ENCODE data around the gene SRPK2.
"Not testable (repeated sequence)": the region's sequence is repeated elsewhere in the genome, so short reads cannot be mapped to it uniquely, and the experiment has no call there.

Gene SRPK2

DNA sequence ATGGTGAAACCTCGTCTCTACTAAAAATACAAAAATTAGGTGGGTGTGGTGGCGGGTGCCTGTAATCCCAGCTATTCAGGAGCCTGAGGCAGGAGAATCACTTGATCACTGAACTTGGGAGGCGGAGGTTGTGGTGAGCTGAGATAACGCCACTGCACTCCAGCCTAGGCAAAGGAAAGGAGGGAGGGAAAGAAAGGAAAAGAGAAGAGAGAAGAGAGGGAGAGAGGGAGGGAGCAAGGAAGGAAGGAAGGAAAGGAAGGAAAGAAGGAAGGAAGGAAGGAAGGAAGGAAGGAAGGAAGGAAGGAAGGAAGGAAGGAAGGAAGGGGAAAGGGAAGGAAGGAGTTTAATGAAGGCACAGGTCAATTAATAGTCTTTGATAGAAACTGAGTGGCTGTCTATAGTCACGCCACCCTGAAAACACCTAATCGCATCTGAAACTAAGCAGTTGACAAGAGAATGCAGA lies 155.9 kb downstream of the SRPK2 start:
- H3K27me3 ChIP-seq (ENCODE audit: control insufficient read depth in 3 of 3, insufficient read depth in 3 of 3, low read depth in 1 of 3, low read length in 3 of 3); H3K23ac ChIP-seq (ENCODE audit: low read depth, low read length, poor library complexity); H3K79me1 ChIP-seq (ENCODE audit: low read depth, low read length); H3K36me3 ChIP-seq (replicated peaks in 1 of 2; ENCODE audit: control insufficient read depth in 2 of 2, insufficient read depth in 2 of 2, low read length in 2 of 2); H3K9ac ChIP-seq (ENCODE audit: low read depth, low read length, poor library complexity); H3K18ac ChIP-seq (ENCODE audit: low read length); H3K4ac ChIP-seq (ENCODE audit: low read length); H3K27ac ChIP-seq (replicated peaks; ENCODE audit: low read length); H3K9me3 ChIP-seq (replicated peaks in 1 of 2; ENCODE audit: control insufficient read depth in 2 of 2, insufficient read depth in 1 of 2, low read depth in 1 of 2, low read length in 2 of 2); H2AK5ac ChIP-seq (ENCODE audit: low read depth, low read length); H4K8ac ChIP-seq (ENCODE audit: low read depth, low read length); H2BK12ac ChIP-seq (ENCODE audit: low read length); H4K91ac ChIP-seq (ENCODE audit: low read depth, low read length, poor library complexity); H3K14ac ChIP-seq (ENCODE audit: low read length); H2BK120ac ChIP-seq (ENCODE audit: low read depth, low read length); H3K4me2 ChIP-seq (ENCODE audit: insufficient read depth, low read length, poor library complexity, severe bottlenecking); H3K4me1 ChIP-seq (ENCODE audit: control insufficient read depth in 2 of 2, insufficient read depth in 1 of 2, low read depth in 1 of 2, low read length in 2 of 2); H2BK15ac ChIP-seq (ENCODE audit: low read length); H2BK5ac ChIP-seq (ENCODE audit: low read length); DNase-seq (ENCODE audit: low spot score); H3K4me3 ChIP-seq (ENCODE audit: low read length in 2 of 2); H2AFZ ChIP-seq (ENCODE audit: low read length): not testable (repeated sequence)
- no CpG with 5 or more reads among the region's 6 CpGs for WGBS, 2 donors (ENCODE audit: extremely low coverage in 2 of 2, insufficient read length in 2 of 2, insufficient replicate concordance in 1 of 2)

DNA sequence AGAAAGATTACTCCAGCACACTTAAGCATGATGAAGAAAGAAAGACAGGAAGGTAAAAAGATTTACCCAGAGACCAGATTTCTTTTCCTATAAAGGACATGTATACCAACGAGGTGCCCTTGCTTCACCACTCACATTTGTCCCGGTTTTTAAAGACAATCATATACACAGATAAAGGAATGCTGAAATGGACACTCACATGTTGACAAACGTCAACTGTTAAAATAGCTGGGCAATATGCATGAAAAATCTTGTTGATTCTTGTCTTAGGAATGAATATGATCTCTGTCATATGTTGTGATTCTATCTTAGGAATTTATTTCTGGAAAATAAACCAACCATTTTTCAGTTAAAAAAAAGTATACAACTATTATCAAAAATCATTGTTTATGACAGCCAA lies 158.2 kb downstream of the SRPK2 start:
- H3K4me1 ChIP-seq (ENCODE audit: control insufficient read depth in 2 of 2, insufficient read depth in 1 of 2, low read depth in 1 of 2, low read length in 2 of 2): peaks cover 0 to 1% of the 10 kb centered on the region in 2 donors
- no peak overlapping the region for H3K27ac ChIP-seq (replicated peaks; ENCODE audit: low read length)
- H2BK12ac ChIP-seq (ENCODE audit: low read length): no peak overlapping the region
- H3K18ac ChIP-seq (ENCODE audit: low read length): no peak overlapping the region
- no CpG with 5 or more reads among the region's 3 CpGs for WGBS, 2 donors (ENCODE audit: extremely low coverage in 2 of 2, insufficient read length in 2 of 2, insufficient replicate concordance in 1 of 2)
- DNase-seq (ENCODE audit: low spot score): no peak
- H3K14ac ChIP-seq (ENCODE audit: low read length): no peak overlapping the region
- H4K8ac ChIP-seq (ENCODE audit: low read depth, low read length): no peak overlapping the region
- no peak overlapping the region for H3K4ac ChIP-seq (ENCODE audit: low read length)
- H2AK5ac ChIP-seq (ENCODE audit: low read depth, low read length): no peak overlapping the region
- no peak overlapping the region for H2AFZ ChIP-seq (ENCODE audit: low read length)
- no peak overlapping the region for H2BK120ac ChIP-seq (ENCODE audit: low read depth, low read length)
- peaks cover 0 to 2% of the 10 kb centered on the region in 2 donors for H3K36me3 ChIP-seq (replicated peaks in 1 of 2; ENCODE audit: control insufficient read depth in 2 of 2, insufficient read depth in 2 of 2, low read length in 2 of 2)
- H3K9me3 ChIP-seq (replicated peaks in 1 of 2; ENCODE audit: control insufficient read depth in 2 of 2, insufficient read depth in 1 of 2, low read depth in 1 of 2, low read length in 2 of 2): peaks cover 0 to 8% of the 10 kb centered on the region in 2 donors
- no peak overlapping the region for H2BK5ac ChIP-seq (ENCODE audit: low read length)
- H4K91ac ChIP-seq (ENCODE audit: low read depth, low read length, poor library complexity): no peak overlapping the region
- H3K4me2 ChIP-seq (ENCODE audit: insufficient read depth, low read length, poor library complexity, severe bottlenecking): no peak overlapping the region
- H3K23ac ChIP-seq (ENCODE audit: low read depth, low read length, poor library complexity): no peak overlapping the region
- H3K9ac ChIP-seq (ENCODE audit: low read depth, low read length, poor library complexity): no peak overlapping the region
- no peak overlapping the region for H2BK15ac ChIP-seq (ENCODE audit: low read length)
- H3K27me3 ChIP-seq (ENCODE audit: control insufficient read depth in 3 of 3, insufficient read depth in 3 of 3, low read depth in 1 of 3, low read length in 3 of 3): no peaks in the 10 kb centered on the region
- no peaks in the 10 kb centered on the region for H3K79me1 ChIP-seq (ENCODE audit: low read depth, low read length)
- no peak overlapping the region for H3K4me3 ChIP-seq (ENCODE audit: low read length in 2 of 2)

- Histone ChIP-seq H4K91ac (ENCODE audit: low read depth, low read length, poor library complexity) (no peak overlapping the region), H2AFZ (ENCODE audit: low read length) (no peak overlapping the region), H2BK15ac (ENCODE audit: low read length) (no peak overlapping the region), H3K27me3 (ENCODE audit: control insufficient read depth in 3 of 3, insufficient read depth in 3 of 3, low read depth in 1 of 3, low read length in 3 of 3) (no peaks in the 10 kb centered on the region), H3K4me1 (ENCODE audit: control insufficient read depth in 2 of 2, insufficient read depth in 1 of 2, low read depth in 1 of 2, low read length in 2 of 2) (peaks cover 0 to 1% of the 10 kb centered on the region in 2 donors), H2BK12ac (ENCODE audit: low read length) (no peak overlapping the region), H3K23ac (ENCODE audit: low read depth, low read length, poor library complexity) (no peak overlapping the region), H3K36me3 (replicated peaks in 1 of 2; ENCODE audit: control insufficient read depth in 2 of 2, insufficient read depth in 2 of 2, low read length in 2 of 2) (peaks cover 0 to 2% of the 10 kb centered on the region in 2 donors), H3K9ac (ENCODE audit: low read depth, low read length, poor library complexity) (no peak overlapping the region), H3K27ac (replicated peaks; ENCODE audit: low read length) (no peak overlapping the region), H2BK120ac (ENCODE audit: low read depth, low read length) (no peak overlapping the region), H2BK5ac (ENCODE audit: low read length) (no peak overlapping the region), H3K4ac (ENCODE audit: low read length) (no peak overlapping the region), H4K8ac (ENCODE audit: low read depth, low read length) (no peak overlapping the region), H3K4me3 (ENCODE audit: low read length in 2 of 2) (no peak overlapping the region), H3K14ac (ENCODE audit: low read length) (no peak overlapping the region), H3K79me1 (ENCODE audit: low read depth, low read length) (no peaks in the 10 kb centered on the region), H2AK5ac (ENCODE audit: low read depth, low read length) (no peak overlapping the region), H3K18ac (ENCODE audit: low read length) (no peak overlapping the region), H3K4me2 (ENCODE audit: insufficient read depth, low read length, poor library complexity, severe bottlenecking) (no peak overlapping the region), H3K9me3 (replicated peaks in 1 of 2; ENCODE audit: control insufficient read depth in 2 of 2, insufficient read depth in 1 of 2, low read depth in 1 of 2, low read length in 2 of 2) (peaks cover 0 to 8% of the 10 kb centered on the region in 2 donors)
- no CpG with 5 or more reads among the region's 5 CpGs for WGBS, 2 donors (ENCODE audit: extremely low coverage in 2 of 2, insufficient read length in 2 of 2, insufficient replicate concordance in 1 of 2)
- no peak for DNase-seq (ENCODE audit: low spot score)
These were observed 159.1 kb downstream of the SRPK2 start for GRCh38 chr7:105229641-105230040.

DNA sequence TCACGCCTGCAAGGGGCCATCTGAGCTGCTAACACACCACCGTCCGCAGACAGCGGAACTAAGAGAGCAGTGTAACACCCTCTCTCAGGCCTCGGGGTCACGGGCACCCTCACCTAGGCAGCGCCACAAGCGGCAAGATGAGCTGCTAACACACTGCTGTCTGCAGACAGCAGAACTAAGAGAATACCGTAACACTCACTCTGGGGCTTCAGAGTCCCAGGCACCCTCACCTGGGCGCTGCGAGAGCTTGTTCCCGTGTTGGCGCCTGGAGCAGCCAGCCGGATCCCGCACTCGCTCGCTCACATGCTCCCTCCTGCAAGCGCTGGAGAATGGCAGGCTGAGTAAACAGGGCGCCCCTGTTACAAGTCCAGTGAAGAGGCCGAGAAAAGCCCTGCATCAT lies 160.2 kb downstream of the SRPK2 start:
- Histone ChIP-seq H2BK120ac (ENCODE audit: low read depth, low read length) (no peak overlapping the region), H3K36me3 (replicated peaks in 1 of 2; ENCODE audit: control insufficient read depth in 2 of 2, insufficient read depth in 2 of 2, low read length in 2 of 2) (peaks cover 0 to 2% of the 10 kb centered on the region in 2 donors), H3K79me1 (ENCODE audit: low read depth, low read length) (no peaks in the 10 kb centered on the region), H3K14ac (ENCODE audit: low read length) (peak overlapping the region; percentile 47), H3K4me1 (ENCODE audit: control insufficient read depth in 2 of 2, insufficient read depth in 1 of 2, low read depth in 1 of 2, low read length in 2 of 2) (peaks cover under 1 to 1% of the 10 kb centered on the region in 2 donors), H3K18ac (ENCODE audit: low read length) (peak overlapping the region; percentile 52), H2AK5ac (ENCODE audit: low read depth, low read length) (no peak overlapping the region), H3K4me3 (ENCODE audit: low read length in 2 of 2) (no peak overlapping the region), H3K9ac (ENCODE audit: low read depth, low read length, poor library complexity) (no peak overlapping the region), H2BK5ac (ENCODE audit: low read length) (no peak overlapping the region), H2BK12ac (ENCODE audit: low read length) (no peak overlapping the region), H3K4ac (ENCODE audit: low read length) (no peak overlapping the region), H3K9me3 (replicated peaks in 1 of 2; ENCODE audit: control insufficient read depth in 2 of 2, insufficient read depth in 1 of 2, low read depth in 1 of 2, low read length in 2 of 2) (peaks cover 0 to 8% of the 10 kb centered on the region in 2 donors), H2AFZ (ENCODE audit: low read length) (no peak overlapping the region), H3K27me3 (ENCODE audit: control insufficient read depth in 3 of 3, insufficient read depth in 3 of 3, low read depth in 1 of 3, low read length in 3 of 3) (no peaks in the 10 kb centered on the region), H4K8ac (ENCODE audit: low read depth, low read length) (no peak overlapping the region), H2BK15ac (ENCODE audit: low read length) (no peak overlapping the region), H4K91ac (ENCODE audit: low read depth, low read length, poor library complexity) (no peak overlapping the region), H3K23ac (ENCODE audit: low read depth, low read length, poor library complexity) (no peak overlapping the region), H3K27ac (replicated peaks; ENCODE audit: low read length) (no peak overlapping the region), H3K4me2 (ENCODE audit: insufficient read depth, low read length, poor library complexity, severe bottlenecking) (no peak overlapping the region)
- WGBS, 2 donors (ENCODE audit: extremely low coverage in 2 of 2, insufficient read length in 2 of 2, insufficient replicate concordance in 1 of 2): no CpG with 5 or more reads among the region's 20 CpGs
- no peak for DNase-seq (ENCODE audit: low spot score)

All from neuronal stem cell (in vitro differentiated cells).